GM08714 (cell line): ENCODE results near the gene HOXC10.

Source experiments
- H3K4me3 ChIP-seq: fragments of 200-500 bp; sonication (Bioruptor generic); 2 replicates; pipeline ENCODE4 v1.5.1; 2014; ENCODE audit warnings: mild to moderate bottlenecking, low read length, inconsistent platforms
- ZNF274 ChIP-seq: IDR thresholded peaks from 2 replicates; pipeline ENCODE4 v1.6.1; 2012; ENCODE audit warnings: mild to moderate bottlenecking, low read depth, low read length

HOXC10 gene

DNA sequence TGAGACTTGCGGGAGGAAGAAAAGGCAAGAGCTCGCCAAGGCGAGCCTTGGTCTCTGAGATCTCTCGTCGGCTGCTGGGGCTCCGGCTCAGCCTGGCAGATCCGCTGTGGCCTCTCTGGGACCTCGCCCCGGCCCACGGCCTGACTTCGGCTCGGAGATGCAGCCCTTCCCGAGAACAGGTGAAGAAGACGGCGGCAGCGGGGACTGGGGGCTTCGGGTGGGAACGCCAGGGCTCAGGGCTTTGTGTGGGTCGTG, 9.0 kb downstream of the HOXC10 start:
- no peak overlapping the region for H3K4me3 ChIP-seq
- TF ChIP-seq ZNF274, result no peak

DNA sequence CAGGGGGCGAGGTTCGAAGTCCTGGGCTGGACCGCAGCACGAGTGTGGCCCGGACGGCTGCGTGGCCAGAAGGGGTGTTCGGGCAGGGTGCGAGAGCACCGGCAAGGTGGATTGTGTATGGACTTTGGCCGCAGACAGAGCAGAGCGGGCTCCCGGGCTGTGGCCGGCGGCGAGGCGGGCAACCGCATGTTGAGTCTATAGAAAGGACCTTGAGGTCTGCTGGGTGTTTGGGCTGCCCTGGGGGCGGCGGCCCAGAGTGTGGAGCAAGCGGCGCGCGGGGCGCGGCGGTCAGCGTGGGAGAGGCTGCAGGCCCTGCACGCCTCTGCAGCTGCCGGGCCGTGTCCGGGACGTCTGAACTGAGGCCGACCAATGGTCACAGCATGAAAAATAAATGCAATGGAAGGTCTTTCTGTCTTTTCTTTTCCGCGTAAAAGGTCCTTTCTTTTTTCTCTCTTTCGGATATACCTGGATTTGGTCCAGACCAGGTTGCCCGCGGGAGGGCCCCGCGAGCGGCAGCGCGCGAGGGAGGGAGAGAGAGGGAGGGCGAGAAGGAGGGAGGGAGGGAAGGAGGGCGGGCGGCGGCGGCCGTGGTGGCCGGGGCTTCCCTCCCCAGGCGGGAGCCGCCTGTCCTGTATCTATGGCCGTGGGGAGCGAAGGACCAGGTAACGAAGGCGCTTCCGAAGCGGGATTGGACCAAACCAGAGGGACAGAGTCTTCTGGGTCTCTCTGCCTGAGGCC, 9.5 kb downstream of the HOXC10 start:
- H3K4me3 ChIP-seq, result no peak overlapping the region
- no peak for TF ChIP-seq ZNF274

DNA sequence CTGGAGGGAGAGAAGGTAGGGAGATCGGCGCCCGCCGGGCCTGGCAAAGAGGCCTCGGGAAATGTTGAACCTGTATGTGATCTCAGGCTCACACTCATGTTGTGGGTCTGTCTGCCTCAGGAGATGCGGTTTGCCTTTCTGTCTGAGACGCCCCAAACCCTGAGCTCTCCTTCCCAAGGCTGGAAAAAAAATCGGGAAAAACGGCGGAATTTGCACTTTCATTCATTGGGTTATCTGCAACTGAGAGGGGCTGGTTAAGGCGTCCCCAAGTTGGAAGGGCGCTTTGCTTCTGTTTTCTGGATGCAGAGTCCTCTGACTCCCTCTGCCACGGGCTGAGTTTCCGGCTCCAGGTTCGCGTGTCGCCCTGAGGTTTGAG, 10.0 kb downstream of the HOXC10 start:
- TF ChIP-seq ZNF274, result no peak
- no peak overlapping the region for H3K4me3 ChIP-seq

DNA sequence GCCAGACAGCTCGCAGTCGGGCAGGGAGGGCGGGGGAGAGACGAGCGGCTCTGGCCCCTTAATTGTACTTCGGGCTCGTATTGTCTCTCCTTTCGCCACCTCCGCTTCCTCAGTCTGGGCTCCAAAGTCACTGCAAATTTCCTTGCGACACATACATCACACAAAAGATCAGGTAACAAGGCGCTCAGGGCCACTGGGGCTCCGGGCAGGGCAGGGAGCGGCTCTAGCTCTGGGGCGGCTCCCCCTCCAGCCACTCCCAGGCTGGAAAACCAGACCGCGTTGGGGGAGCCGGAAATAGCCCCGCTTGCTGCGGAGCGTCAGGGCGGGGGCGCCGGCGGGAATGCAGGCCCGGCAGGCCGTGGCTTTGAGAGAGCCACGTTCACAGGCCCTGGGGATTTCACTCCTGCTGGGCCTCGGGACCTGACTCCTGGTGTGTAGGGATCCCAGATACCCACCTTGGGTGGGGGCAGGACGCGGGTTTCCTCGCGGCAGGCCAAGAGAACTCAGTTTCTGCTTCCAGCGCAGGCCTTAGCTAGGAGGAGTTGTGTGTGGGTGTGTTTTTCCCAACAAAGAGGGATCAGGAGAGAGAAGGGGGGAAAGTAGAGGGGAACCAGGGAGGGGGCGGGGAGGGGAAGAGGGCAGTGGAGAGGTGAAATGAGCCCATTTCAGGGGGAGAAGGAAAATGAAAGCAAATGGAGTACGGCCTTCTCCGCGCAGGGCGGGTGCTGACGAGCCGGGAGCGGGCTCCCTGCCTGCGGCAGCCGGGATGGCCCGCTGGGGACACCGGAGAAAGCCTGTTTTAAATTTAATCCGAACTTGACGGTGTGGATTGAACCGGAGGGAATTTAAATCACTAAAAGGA, 10.7 kb downstream of the HOXC10 start:
- peak overlapping the region; percentile 6; the same call in 1 of the 2 replicates for H3K4me3 ChIP-seq
- no peak for TF ChIP-seq ZNF274

DNA sequence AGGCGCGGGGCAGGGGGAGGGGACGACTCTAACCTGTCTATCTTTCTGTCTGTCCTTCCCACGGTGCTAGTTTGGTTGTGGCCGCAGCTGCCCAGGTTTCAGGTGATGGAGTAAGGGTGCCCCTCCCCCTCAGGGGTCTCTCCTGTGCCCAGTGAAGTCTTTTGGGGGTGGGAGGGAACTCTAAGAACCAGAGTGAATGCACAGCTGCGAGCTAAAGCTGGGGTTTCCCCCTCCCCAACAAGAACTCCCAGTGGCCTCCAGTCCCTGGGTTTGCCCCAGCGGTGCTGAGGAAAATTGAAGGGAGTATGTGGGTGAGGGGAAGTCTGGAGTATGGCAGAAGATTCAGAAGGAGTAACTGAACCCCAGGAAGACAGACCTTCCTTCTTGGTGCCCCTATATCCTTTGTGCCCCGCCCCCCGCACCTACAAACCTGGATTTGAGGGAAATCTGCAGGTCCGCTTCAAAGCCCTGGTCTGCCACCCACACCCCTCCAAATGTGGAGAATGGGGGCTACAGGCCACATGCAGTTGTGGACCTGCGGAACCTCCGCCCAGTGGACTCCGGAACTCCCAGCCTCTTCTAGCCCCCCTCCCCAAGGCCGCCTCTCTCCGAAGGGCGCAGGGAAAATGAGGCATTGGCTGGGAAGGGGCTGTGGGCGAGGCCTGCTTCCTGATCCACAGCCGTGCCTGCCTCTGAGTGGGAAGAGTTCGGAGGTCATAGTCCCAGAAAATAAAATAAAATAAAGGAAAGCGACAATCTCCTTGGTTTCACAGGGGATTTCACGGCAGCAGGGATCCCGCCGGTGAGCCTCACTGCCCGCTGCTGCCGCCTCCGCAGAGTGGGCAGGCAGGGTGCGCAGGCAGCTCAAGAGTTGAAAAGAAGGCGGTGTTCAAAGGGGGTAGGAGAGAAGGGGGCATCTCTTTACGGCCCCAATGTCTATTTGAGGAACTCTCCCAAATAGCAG, 11.6 kb downstream of the HOXC10 start:
- no peak for TF ChIP-seq ZNF274
- peak overlapping the region; percentile 6; the same call in 1 of the 2 replicates for H3K4me3 ChIP-seq

DNA sequence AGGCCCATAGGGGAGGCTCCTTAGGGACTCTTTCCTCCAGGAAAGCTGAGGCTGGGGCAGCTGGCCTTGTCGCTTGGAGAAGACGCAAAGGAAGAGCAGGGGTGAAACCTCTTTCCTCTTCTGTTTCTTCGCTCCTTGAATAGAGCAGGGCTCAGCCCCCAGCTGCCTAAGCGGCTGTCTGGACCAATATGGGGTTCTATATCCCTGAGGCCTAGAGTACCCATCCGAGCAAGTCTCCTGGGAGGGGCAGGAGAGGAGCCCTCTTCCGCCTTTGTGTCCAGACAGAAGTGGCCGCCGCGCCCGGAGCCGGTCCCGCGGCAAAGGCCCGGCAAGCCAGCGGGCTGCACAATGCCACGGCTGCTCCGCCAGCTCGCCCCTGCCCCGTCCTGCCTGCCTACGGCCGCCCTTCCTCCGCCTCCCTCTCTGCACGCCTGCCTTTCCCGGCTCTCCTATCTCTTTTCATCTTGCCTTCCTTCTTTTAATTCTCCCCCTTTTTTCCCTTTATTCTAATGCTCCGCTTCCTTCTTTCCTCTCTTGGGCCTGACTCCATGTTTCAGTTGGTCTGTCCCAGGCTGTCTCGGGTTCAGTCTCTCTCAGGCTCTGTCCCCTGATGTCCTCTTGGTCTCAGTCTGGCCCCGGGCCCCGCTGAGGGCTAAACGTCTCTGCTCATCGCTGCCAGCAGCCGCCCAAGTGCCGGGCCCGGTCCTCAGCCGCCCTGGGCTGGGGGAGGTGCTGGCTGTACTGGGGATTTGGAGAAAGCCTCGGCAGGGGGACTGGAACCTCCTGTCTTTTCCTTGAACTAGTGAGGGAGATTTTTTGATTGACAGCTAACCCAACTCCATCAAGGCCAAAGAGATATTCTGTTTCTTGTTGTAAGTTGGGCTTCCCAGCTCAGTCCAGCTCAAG, 12.5 kb downstream of the HOXC10 start:
- H3K4me3 ChIP-seq, result no peak overlapping the region
- no peak for TF ChIP-seq ZNF274

DNA sequence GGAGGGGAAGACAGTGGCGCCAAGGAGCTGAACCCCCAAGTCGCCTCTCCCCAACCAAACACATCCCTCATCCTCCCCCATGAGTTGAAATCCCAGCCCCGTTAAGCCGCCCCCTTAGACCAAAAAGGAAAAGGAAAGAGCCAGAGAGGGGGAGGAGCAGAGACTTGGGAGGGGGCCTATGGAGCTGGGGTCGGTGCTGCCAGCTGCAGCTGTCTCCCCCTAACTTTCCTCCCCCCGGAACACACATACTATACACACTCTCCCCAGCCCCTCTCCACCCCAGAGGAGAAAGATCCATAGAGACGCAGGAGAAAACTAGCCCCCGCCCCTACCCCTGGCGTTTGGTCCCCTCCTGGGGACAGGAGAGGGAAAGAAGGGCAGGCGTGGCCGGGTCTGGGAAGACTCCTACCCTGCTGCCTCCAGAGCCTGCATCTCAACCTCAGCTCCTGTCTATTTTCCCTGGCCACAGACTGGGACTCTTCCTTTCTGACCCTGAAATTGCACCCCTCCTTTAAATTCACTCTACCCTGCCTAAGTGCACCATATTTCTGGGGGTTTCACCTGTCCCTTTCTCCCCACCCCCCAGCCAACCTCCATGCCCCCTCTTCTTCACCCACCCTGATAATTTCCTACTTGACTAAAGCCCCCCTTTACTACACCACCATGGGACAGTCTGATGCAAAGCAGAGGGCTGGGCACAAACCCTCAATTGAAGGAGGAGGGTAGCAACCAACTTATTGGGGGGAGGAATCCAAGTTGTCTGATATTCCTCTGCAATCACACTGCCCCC, 13.4 kb downstream of the HOXC10 start:
- no peak for TF ChIP-seq ZNF274
- no peak overlapping the region for H3K4me3 ChIP-seq

DNA sequence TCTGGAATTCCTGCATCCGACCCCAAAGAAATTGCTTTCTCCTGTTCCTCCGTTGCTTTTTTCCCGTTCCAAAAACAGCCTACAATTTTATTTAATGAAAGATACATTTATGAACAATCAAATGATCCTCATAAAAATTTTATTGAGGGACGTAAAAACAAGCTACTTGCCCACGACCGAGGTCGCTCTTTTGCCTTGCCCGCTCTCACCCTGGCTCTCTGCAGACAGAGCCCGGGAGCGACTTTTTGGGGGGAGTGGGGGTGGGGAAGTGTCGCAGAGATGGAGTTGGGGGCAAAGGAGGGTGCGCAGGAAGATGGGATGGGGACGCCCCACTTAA, 13.9 kb downstream of the HOXC10 start:
- no peak for TF ChIP-seq ZNF274

DNA sequence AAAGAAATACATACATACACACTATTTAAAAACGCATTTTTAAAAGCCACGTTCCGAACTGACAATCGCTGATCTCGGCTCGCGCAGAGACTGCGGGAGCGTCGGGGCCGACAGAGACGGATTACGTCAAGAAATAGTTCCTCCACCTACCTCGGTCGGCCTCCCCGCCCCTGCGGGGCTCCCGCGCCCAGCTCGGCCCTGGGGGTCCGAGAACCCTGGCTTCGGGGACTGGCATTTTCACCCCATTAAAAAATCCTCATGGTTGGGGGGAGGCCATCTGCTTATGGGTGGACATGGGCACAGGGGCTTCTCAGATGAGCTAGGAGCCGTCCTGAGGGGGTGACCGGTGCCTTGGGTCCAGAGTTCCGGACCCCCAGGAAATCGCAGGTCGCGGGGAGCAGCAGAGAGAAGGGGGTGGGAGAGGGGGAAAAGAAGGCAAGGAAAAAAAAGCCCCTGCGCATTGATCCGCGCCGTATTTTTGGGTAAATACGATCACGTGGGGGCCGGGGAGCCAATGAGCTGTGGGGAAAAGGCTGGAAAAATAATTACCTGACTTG, 14.7 kb downstream of the HOXC10 start:
- TF ChIP-seq ZNF274, result no peak
- peak overlapping the region; percentile 8; the same call in 1 of the 2 replicates for H3K4me3 ChIP-seq

More for the DNA sequence above, 13.9 kb downstream of the HOXC10 start:
- H3K4me3 ChIP-seq, result no peak overlapping the region

DNA sequence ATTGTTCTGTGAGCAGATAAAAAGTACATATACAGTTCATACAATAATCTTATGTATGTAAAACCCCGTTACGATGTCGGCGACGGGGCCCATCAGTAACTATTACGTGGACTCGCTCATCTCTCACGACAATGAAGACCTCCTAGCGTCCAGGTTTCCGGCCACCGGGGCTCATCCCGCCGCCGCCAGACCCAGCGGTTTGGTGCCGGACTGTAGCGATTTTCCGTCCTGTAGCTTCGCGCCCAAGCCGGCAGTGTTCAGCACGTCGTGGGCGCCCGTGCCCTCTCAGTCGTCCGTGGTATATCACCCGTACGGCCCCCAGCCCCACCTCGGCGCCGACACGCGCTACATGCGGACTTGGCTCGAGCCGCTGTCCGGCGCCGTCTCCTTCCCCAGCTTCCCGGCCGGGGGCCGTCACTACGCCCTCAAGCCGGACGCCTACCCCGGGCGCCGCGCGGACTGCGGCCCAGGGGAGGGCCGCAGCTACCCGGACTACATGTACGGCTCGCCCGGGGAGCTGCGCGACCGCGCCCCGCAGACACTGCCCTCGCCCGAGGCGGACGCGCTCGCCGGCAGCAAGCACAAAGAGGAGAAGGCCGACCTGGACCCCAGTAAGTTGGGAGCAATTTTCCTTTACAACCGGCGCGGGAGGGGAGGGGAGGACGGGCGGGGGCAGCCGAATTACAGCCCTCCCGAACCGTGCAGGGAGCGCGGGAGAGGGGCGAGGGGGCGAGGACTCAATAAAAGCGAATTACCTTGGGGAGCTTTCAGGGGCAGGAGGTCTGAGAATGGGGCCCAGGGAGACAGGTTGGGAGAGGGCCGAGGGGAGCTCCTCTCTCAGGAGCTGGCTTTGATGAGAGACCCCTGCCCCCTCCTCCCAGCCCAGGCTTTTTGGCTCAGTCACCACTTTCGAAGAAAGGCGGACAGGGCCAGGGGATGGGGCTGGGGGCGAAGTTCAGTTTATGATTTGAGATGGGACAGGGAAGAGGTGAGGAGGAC, 15.5 kb downstream of the HOXC10 start, which contains the start of gene HOXC9:
Gene HOXC9 (plus strand): TSS at position 46 of the 999 bp plus-strand sequence. CDS start 28 bp downstream, at position 74.
- peak within 1 kb of the TSS; percentile 8; the same call in 1 of the 2 replicates for H3K4me3 ChIP-seq
- TF ChIP-seq ZNF274, result no peak
